HEK293 (cell line): ENCODE measurements around the gene PRR11.

Source experiments
- ZBTB11 ChIP-seq: fragments of 450-650 bp; formaldehyde crosslinking; conservative IDR thresholded peaks from 2 replicates; pipeline ENCODE4 v1.5.1; 2016; ENCODE audit warnings: low read depth, missing biosample characterization, missing genetic modification characterization
- ZNF114 ChIP-seq: fragments of 450-650 bp; formaldehyde crosslinking; IDR thresholded peaks from 2 replicates; pipeline ENCODE4 v1.5.0; 2017; ENCODE audit warnings: missing biosample characterization, missing genetic modification characterization
- ZNF366 ChIP-seq: fragments of 450-650 bp; formaldehyde crosslinking; conservative IDR thresholded peaks from 2 replicates; pipeline ENCODE4 v1.5.1; 2016; ENCODE audit warnings: missing biosample characterization, missing genetic modification characterization
- ZNF626 ChIP-seq: fragments of 450-650 bp; sonication (Bioruptor Pico); formaldehyde crosslinking; IDR thresholded peaks from 2 replicates; pipeline ENCODE4 v1.5.1; 2018; ENCODE audit warnings: missing biosample characterization, missing genetic modification characterization, inconsistent platforms
- TF ChIP-seq, protein P1 (sequence below): fragments of 450-650 bp; formaldehyde crosslinking; IDR thresholded peaks from 2 replicates; pipeline ENCODE4 v1.5.1; 2016; ENCODE audit warnings: missing biosample characterization, missing genetic modification characterization

GRCh38 chr17:59154292-59154720 is 1.2 kb upstream of the PRR11 start:
- TF ChIP-seq ZBTB11 (tag by site-specific recombination) (no peak), ZNF626 (no peak), ZNF366 (tag by site-specific recombination) (peak; percentile 63), ZNF114 (tag by site-specific recombination) (no peak)
- TF ChIP-seq, protein P1, sequence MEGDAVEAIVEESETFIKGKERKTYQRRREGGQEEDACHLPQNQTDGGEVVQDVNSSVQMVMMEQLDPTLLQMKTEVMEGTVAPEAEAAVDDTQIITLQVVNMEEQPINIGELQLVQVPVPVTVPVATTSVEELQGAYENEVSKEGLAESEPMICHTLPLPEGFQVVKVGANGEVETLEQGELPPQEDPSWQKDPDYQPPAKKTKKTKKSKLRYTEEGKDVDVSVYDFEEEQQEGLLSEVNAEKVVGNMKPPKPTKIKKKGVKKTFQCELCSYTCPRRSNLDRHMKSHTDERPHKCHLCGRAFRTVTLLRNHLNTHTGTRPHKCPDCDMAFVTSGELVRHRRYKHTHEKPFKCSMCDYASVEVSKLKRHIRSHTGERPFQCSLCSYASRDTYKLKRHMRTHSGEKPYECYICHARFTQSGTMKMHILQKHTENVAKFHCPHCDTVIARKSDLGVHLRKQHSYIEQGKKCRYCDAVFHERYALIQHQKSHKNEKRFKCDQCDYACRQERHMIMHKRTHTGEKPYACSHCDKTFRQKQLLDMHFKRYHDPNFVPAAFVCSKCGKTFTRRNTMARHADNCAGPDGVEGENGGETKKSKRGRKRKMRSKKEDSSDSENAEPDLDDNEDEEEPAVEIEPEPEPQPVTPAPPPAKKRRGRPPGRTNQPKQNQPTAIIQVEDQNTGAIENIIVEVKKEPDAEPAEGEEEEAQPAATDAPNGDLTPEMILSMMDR (tag by site-specific recombination), result no peak
